ENCODE data around the gene MST1.

MST1 gene

GRCh38 chr3:49662720-49663413, 26.4 kb downstream of the MST1 start:
- Histone ChIP-seq H3K36me3 (ENCODE audit: control insufficient read depth, insufficient read depth, low read length) (no peaks in the 10 kb centered on the region), H3K9ac (ENCODE audit: low read depth, low read length) (no peak overlapping the region), H3K27ac (ENCODE audit: low read depth, low read length) (no peak overlapping the region), H3K4me1 (ENCODE audit: control insufficient read depth, insufficient read depth, low read length) (no peaks in the 10 kb centered on the region), H3K27me3 (ENCODE audit: control insufficient read depth, insufficient read depth, low read length) (no peaks in the 10 kb centered on the region), H3K9me3 (ENCODE audit: control insufficient read depth, insufficient read depth, low read length) (no peaks in the 10 kb centered on the region), H3K4me3 (ENCODE audit: low read depth, low read length) (no peak overlapping the region)

- Histone ChIP-seq H3K27ac (ENCODE audit: low read depth, low read length) (no peak overlapping the region), H3K36me3 (ENCODE audit: control insufficient read depth, insufficient read depth, low read length) (no peaks in the 10 kb centered on the region), H3K27me3 (ENCODE audit: control insufficient read depth, insufficient read depth, low read length) (no peaks in the 10 kb centered on the region), H3K4me1 (ENCODE audit: control insufficient read depth, insufficient read depth, low read length) (no peaks in the 10 kb centered on the region), H3K9ac (ENCODE audit: low read depth, low read length) (no peak overlapping the region), H3K9me3 (ENCODE audit: control insufficient read depth, insufficient read depth, low read length) (no peaks in the 10 kb centered on the region), H3K4me3 (ENCODE audit: low read depth, low read length) (no peak overlapping the region)
Observed at GRCh38 chr3:49662021-49662420, 27.3 kb downstream of the MST1 start.

- no peaks in the 10 kb centered on the region for H3K9me3 ChIP-seq (ENCODE audit: control insufficient read depth, insufficient read depth, low read length)
- no peak overlapping the region for H3K27ac ChIP-seq (ENCODE audit: low read depth, low read length)
- no peaks in the 10 kb centered on the region for H3K4me1 ChIP-seq (ENCODE audit: control insufficient read depth, insufficient read depth, low read length)
- no peaks in the 10 kb centered on the region for H3K27me3 ChIP-seq (ENCODE audit: control insufficient read depth, insufficient read depth, low read length)
- no peak overlapping the region for H3K4me3 ChIP-seq (ENCODE audit: low read depth, low read length)
- no peak overlapping the region for H3K9ac ChIP-seq (ENCODE audit: low read depth, low read length)
- H3K36me3 ChIP-seq (ENCODE audit: control insufficient read depth, insufficient read depth, low read length): no peaks in the 10 kb centered on the region
Observed at GRCh38 chr3:49661281-49661680, 28.0 kb downstream of the MST1 start.

- Histone ChIP-seq H3K4me1 (ENCODE audit: control insufficient read depth, insufficient read depth, low read length) (no peaks in the 10 kb centered on the region), H3K27me3 (ENCODE audit: control insufficient read depth, insufficient read depth, low read length) (no peaks in the 10 kb centered on the region), H3K9ac (ENCODE audit: low read depth, low read length) (no peak overlapping the region), H3K27ac (ENCODE audit: low read depth, low read length) (no peak overlapping the region), H3K9me3 (ENCODE audit: control insufficient read depth, insufficient read depth, low read length) (no peaks in the 10 kb centered on the region), H3K36me3 (ENCODE audit: control insufficient read depth, insufficient read depth, low read length) (no peaks in the 10 kb centered on the region), H3K4me3 (ENCODE audit: low read depth, low read length) (no peak overlapping the region)
Observed at GRCh38 chr3:49659756-49660155, 29.5 kb downstream of the MST1 start.

GRCh38 chr3:49658711-49659110, 30.6 kb downstream of the MST1 start:
- Histone ChIP-seq H3K4me1 (ENCODE audit: control insufficient read depth, insufficient read depth, low read length) (no peaks in the 10 kb centered on the region), H3K4me3 (ENCODE audit: low read depth, low read length) (no peak overlapping the region), H3K27me3 (ENCODE audit: control insufficient read depth, insufficient read depth, low read length) (no peaks in the 10 kb centered on the region), H3K27ac (ENCODE audit: low read depth, low read length) (no peak overlapping the region), H3K9ac (ENCODE audit: low read depth, low read length) (no peak overlapping the region), H3K36me3 (ENCODE audit: control insufficient read depth, insufficient read depth, low read length) (no peaks in the 10 kb centered on the region), H3K9me3 (ENCODE audit: control insufficient read depth, insufficient read depth, low read length) (no peaks in the 10 kb centered on the region)

GRCh38 chr3:49657208-49657915, 31.9 kb downstream of the MST1 start:
- no peaks in the 10 kb centered on the region for H3K9me3 ChIP-seq (ENCODE audit: control insufficient read depth, insufficient read depth, low read length)
- no peaks in the 10 kb centered on the region for H3K27me3 ChIP-seq (ENCODE audit: control insufficient read depth, insufficient read depth, low read length)
- no peaks in the 10 kb centered on the region for H3K36me3 ChIP-seq (ENCODE audit: control insufficient read depth, insufficient read depth, low read length)
- no peak overlapping the region for H3K4me3 ChIP-seq (ENCODE audit: low read depth, low read length)
- no peaks in the 10 kb centered on the region for H3K4me1 ChIP-seq (ENCODE audit: control insufficient read depth, insufficient read depth, low read length)
- H3K27ac ChIP-seq (ENCODE audit: low read depth, low read length): no peak overlapping the region
- no peak overlapping the region for H3K9ac ChIP-seq (ENCODE audit: low read depth, low read length)

GRCh38 chr3:49656541-49657112, 32.6 kb downstream of the MST1 start:
- no peaks in the 10 kb centered on the region for H3K27me3 ChIP-seq (ENCODE audit: control insufficient read depth, insufficient read depth, low read length)
- H3K27ac ChIP-seq (ENCODE audit: low read depth, low read length): no peak overlapping the region
- no peak overlapping the region for H3K4me3 ChIP-seq (ENCODE audit: low read depth, low read length)
- H3K9me3 ChIP-seq (ENCODE audit: control insufficient read depth, insufficient read depth, low read length): no peaks in the 10 kb centered on the region
- H3K4me1 ChIP-seq (ENCODE audit: control insufficient read depth, insufficient read depth, low read length): no peaks in the 10 kb centered on the region
- no peak overlapping the region for H3K9ac ChIP-seq (ENCODE audit: low read depth, low read length)
- no peaks in the 10 kb centered on the region for H3K36me3 ChIP-seq (ENCODE audit: control insufficient read depth, insufficient read depth, low read length)

GRCh38 chr3:49655731-49656285, 33.5 kb downstream of the MST1 start:
- no peaks in the 10 kb centered on the region for H3K4me1 ChIP-seq (ENCODE audit: control insufficient read depth, insufficient read depth, low read length)

GRCh38 chr3:49654955-49655556, 34.2 kb downstream of the MST1 start:
- Histone ChIP-seq H3K4me3 (ENCODE audit: low read depth, low read length) (no peak overlapping the region), H3K27me3 (ENCODE audit: control insufficient read depth, insufficient read depth, low read length) (no peaks in the 10 kb centered on the region), H3K36me3 (ENCODE audit: control insufficient read depth, insufficient read depth, low read length) (no peaks in the 10 kb centered on the region), H3K9me3 (ENCODE audit: control insufficient read depth, insufficient read depth, low read length) (no peaks in the 10 kb centered on the region), H3K27ac (ENCODE audit: low read depth, low read length) (no peak overlapping the region), H3K4me1 (ENCODE audit: control insufficient read depth, insufficient read depth, low read length) (no peaks in the 10 kb centered on the region), H3K9ac (ENCODE audit: low read depth, low read length) (no peak overlapping the region)

More at GRCh38 chr3:49655731-49656285, 33.5 kb downstream of the MST1 start:
- H3K4me3 ChIP-seq (ENCODE audit: low read depth, low read length): no peak overlapping the region
- no peak overlapping the region for H3K27ac ChIP-seq (ENCODE audit: low read depth, low read length)
- no peak overlapping the region for H3K9ac ChIP-seq (ENCODE audit: low read depth, low read length)
- H3K9me3 ChIP-seq (ENCODE audit: control insufficient read depth, insufficient read depth, low read length): no peaks in the 10 kb centered on the region
- no peaks in the 10 kb centered on the region for H3K27me3 ChIP-seq (ENCODE audit: control insufficient read depth, insufficient read depth, low read length)
- no peaks in the 10 kb centered on the region for H3K36me3 ChIP-seq (ENCODE audit: control insufficient read depth, insufficient read depth, low read length)

GRCh38 chr3:49654176-49654825, 35.0 kb downstream of the MST1 start:
- no peaks in the 10 kb centered on the region for H3K9me3 ChIP-seq (ENCODE audit: control insufficient read depth, insufficient read depth, low read length)
- H3K4me1 ChIP-seq (ENCODE audit: control insufficient read depth, insufficient read depth, low read length): no peaks in the 10 kb centered on the region
- no peak overlapping the region for H3K27ac ChIP-seq (ENCODE audit: low read depth, low read length)
- no peaks in the 10 kb centered on the region for H3K36me3 ChIP-seq (ENCODE audit: control insufficient read depth, insufficient read depth, low read length)
- H3K9ac ChIP-seq (ENCODE audit: low read depth, low read length): no peak overlapping the region
- no peak overlapping the region for H3K4me3 ChIP-seq (ENCODE audit: low read depth, low read length)
- H3K27me3 ChIP-seq (ENCODE audit: control insufficient read depth, insufficient read depth, low read length): no peaks in the 10 kb centered on the region
